ENCODE measurements around the gene LRP1B. TPM values are rescaled to one million over a fixed set of nuclear protein-coding genes. Genes with fewer than 3 reads are reported as not detected.

LRP1B gene
- total RNA-seq, 2 experiments from 2014 or later = not detected

DNA sequence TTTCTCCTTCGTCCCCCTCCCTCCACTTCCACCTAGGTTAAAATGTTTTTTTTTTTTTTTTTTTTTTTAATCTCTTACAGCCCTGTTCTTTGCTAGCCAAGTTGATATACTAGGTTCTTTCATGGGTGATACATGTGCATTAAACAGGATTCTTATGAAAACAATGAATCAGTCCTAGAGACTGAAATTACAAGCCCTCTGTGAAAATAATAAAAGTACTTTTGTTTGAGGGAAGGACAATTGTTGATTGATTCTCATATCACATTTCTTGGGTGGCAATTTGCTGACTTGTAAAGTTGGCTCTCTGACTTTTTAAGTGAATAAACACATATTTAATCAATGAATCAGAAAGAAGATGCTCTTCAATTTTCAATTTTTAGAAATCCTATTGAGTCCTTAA, 639.9 kb downstream of the LRP1B start:
- intact Hi-C loops (cut with micrococcal nuclease) = no loop called here
- no peaks in the 10 kb centered on the region for H3K36me3 Mint-ChIP-seq
- no peak overlapping the region for H3K27ac Mint-ChIP-seq
- no peak overlapping the region for H3K4me3 Mint-ChIP-seq
- POLR2A ChIA-PET = no interaction called here
- DNase-seq = no peak
- H3K9me3 Mint-ChIP-seq = peaks cover 22% of the 10 kb centered on the region
- H3K27me3 Mint-ChIP-seq = no peaks in the 10 kb centered on the region
- H3K4me1 Mint-ChIP-seq (ENCODE audit: low read depth) = no peaks in the 10 kb centered on the region
- CTCF ChIA-PET = no interaction called here

DNA sequence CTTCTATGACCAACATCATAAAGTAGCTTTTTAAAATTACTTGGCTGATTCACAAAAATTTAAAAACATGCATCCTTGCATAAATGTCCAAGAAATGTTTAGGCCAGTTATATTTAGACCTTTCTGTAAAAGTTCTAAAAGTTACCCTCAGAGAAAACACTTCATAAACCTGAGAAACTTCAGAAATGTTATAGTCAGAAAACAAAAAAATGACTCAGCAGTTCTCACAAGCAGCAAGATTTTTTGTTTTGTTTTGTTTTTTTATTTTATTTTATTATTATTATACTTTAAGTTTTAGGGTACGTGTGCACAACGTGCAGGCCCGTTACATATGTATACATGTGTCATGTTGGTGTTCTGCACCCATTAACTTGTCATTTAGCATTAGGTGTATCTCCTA, 648.1 kb downstream of the LRP1B start:
- no peak for DNase-seq
- CTCF ChIA-PET = no interaction called here
- no peaks in the 10 kb centered on the region for H3K36me3 Mint-ChIP-seq

DNA sequence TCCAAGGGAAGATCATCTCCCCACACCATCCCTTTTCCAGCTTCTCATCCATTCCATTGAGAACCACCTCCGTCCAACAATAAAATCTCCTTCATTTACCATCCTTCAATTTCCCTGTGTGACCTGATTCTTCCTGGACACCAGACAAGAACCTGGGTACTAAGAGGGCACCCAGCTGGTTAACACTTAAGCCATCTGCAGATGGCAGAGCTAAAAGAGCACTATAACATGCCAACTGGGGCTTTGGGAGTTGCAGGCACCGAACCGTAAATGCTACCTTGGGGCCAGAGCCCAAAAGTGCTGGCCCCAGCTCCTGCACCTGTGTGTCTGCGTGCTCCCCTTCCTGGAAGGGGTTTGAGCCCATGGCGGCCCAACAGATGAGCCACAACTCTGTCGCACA, 655.0 kb downstream of the LRP1B start:
- no peak overlapping the region for H3K27ac Mint-ChIP-seq
- no peaks in the 10 kb centered on the region for H3K27me3 Mint-ChIP-seq
- no peaks in the 10 kb centered on the region for H3K36me3 Mint-ChIP-seq
- POLR2A ChIA-PET = no interaction called here
- CTCF ChIA-PET = no interaction called here
- intact Hi-C loops (cut with micrococcal nuclease) = no loop called here
- no peaks in the 10 kb centered on the region for H3K4me1 Mint-ChIP-seq (ENCODE audit: low read depth)
- DNase-seq = no peak
- H3K4me3 Mint-ChIP-seq = no peak overlapping the region
- peaks cover 8% of the 10 kb centered on the region for H3K9me3 Mint-ChIP-seq

More for the DNA sequence above, 648.1 kb downstream of the LRP1B start:
- H3K27ac Mint-ChIP-seq = no peak overlapping the region
- intact Hi-C loops (cut with micrococcal nuclease) = no loop called here
- H3K4me3 Mint-ChIP-seq = no peak overlapping the region
- no peaks in the 10 kb centered on the region for H3K27me3 Mint-ChIP-seq
- POLR2A ChIA-PET = no interaction called here
- no peaks in the 10 kb centered on the region for H3K4me1 Mint-ChIP-seq (ENCODE audit: low read depth)
- H3K9me3 Mint-ChIP-seq = peaks cover 11% of the 10 kb centered on the region

DNA sequence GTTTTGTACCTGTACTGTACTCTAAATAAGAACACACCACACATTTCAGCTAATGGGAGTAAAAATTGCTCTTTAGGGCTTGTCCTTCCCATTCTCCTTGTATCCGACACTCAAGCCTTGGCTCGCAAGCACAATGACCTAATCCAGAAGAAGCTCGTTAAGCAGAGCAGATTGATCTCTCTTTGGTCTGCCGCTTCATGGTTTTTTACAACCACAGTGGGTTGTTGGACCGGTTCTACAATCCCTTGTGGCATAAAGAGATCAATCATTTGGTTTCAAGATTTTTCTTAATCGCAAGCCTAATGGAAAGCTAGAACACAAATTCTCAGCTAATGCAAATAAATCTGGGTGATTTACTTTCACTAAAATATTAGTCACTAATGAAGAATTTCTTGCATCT, 662.1 kb downstream of the LRP1B start:
- ChIA-PET CTCF (no interaction called here), POLR2A (no interaction called here)
- Mint-ChIP-seq H3K9me3 (peaks cover 12% of the 10 kb centered on the region), H3K27ac (no peak overlapping the region), H3K27me3 (no peaks in the 10 kb centered on the region), H3K4me3 (no peak overlapping the region), H3K36me3 (no peaks in the 10 kb centered on the region), H3K4me1 (ENCODE audit: low read depth) (no peaks in the 10 kb centered on the region)
- intact Hi-C loops (cut with micrococcal nuclease) = no loop called here
- no peak for DNase-seq

DNA sequence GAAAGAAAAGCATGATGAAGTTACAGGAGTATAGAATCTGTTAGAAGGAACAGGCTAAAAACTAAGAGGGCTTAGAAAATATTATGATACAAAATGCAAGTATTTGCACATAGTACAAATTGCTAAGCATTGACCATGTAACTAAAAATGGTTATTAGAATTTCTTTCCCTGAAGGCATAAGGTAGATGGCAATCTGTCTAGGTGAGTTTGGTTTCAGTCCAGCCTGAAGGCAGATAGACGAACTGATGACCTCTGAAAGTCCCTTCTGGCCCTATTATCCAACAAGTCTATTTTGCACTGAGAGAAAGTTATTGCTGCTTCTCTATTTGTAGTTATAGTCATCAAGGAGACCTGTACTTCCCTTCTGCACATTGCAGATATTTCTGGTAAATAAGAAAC, 663.5 kb downstream of the LRP1B start:
- Mint-ChIP-seq H3K4me1 (ENCODE audit: low read depth) (no peaks in the 10 kb centered on the region), H3K27me3 (no peaks in the 10 kb centered on the region), H3K4me3 (no peak overlapping the region), H3K36me3 (no peaks in the 10 kb centered on the region), H3K27ac (no peak overlapping the region), H3K9me3 (peaks cover 12% of the 10 kb centered on the region)
- ChIA-PET POLR2A (no interaction called here), CTCF (no interaction called here)
- intact Hi-C loops (cut with micrococcal nuclease) = no loop called here
- DNase-seq = no peak

DNA sequence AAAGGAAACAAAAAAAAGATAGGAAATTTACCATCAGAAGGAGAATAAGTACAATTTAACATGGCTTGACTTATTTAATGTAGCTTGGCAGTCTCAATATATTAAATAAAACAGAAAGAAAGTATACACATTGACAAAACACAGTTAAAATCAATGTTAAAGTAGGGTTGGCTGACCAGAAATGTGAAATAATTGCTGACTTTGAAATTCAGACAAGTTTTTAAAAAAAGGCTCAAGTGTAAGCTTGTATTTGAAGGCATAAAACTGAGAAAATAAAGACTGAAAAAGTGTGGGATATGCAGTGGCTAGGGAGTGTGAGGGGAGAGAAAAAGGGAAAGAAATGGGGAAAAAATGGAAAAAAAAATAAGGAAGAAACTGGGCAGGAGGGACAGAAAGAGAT, 665.8 kb downstream of the LRP1B start:
- intact Hi-C loops (cut with micrococcal nuclease) = no loop called here
- POLR2A ChIA-PET = interaction anchor here (0.7 kb wide), 1 partner anchor 1706 kb away, joined by 3 read pairs; no protein-coding TSS in a partner anchor
- CTCF ChIA-PET = no interaction called here
- Mint-ChIP-seq H3K27ac (no peak overlapping the region), H3K36me3 (no peaks in the 10 kb centered on the region), H3K9me3 (peaks cover 14% of the 10 kb centered on the region), H3K27me3 (no peaks in the 10 kb centered on the region), H3K4me1 (ENCODE audit: low read depth) (no peaks in the 10 kb centered on the region), H3K4me3 (no peak overlapping the region)
- no peak for DNase-seq

DNA sequence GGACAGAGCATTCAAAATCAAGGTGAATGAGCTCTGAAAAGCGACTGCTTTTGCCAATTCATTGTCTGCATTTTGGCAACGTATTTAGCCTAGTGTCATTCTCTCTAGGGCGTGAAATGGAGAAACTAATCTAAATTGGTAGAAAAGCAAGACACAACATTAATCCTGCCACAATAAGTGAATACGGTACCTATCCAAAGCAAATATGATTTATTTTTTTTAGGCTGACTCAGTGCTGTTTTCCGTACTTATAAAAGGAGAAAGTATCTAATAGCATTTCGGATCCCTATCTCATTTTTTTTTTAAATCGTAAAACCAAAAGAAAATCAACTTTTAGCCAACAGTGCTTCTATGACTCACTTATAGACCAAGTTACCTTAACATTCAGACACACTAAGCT, 672.5 kb downstream of the LRP1B start:
- peaks cover 24% of the 10 kb centered on the region for H3K9me3 Mint-ChIP-seq
- intact Hi-C loops (cut with micrococcal nuclease) = no loop called here
- no peak overlapping the region for H3K4me3 Mint-ChIP-seq
- CTCF ChIA-PET = no interaction called here
- H3K27ac Mint-ChIP-seq = no peak overlapping the region
- no peaks in the 10 kb centered on the region for H3K4me1 Mint-ChIP-seq (ENCODE audit: low read depth)
- POLR2A ChIA-PET = no interaction called here
- no peaks in the 10 kb centered on the region for H3K27me3 Mint-ChIP-seq
- no peak for DNase-seq
- H3K36me3 Mint-ChIP-seq = no peaks in the 10 kb centered on the region

DNA sequence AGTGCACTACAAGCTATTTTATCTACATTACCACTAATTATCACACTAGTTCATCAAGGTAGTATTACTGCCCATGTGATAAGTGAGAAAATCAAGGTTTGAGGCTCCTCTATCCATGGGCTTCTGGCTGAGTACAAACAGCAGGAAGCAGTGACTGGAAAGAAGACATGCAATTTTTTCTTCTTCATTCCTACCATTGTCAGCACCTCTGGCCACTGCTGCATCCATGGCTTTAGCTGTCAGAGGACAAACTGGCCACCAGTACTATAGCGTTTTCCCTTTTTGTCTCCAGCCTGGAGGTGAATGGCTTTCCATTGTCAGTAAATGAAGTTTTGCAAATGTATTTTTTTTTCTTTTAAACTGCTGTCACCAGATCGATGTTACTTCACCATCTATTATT, 674.9 kb downstream of the LRP1B start:
- POLR2A ChIA-PET = no interaction called here
- DNase-seq = no peak
- CTCF ChIA-PET = no interaction called here
- Mint-ChIP-seq H3K27ac (no peak overlapping the region), H3K27me3 (no peaks in the 10 kb centered on the region), H3K36me3 (no peaks in the 10 kb centered on the region), H3K9me3 (peaks cover 18% of the 10 kb centered on the region), H3K4me1 (ENCODE audit: low read depth) (no peaks in the 10 kb centered on the region), H3K4me3 (no peak overlapping the region)
- intact Hi-C loops (cut with micrococcal nuclease) = no loop called here

DNA sequence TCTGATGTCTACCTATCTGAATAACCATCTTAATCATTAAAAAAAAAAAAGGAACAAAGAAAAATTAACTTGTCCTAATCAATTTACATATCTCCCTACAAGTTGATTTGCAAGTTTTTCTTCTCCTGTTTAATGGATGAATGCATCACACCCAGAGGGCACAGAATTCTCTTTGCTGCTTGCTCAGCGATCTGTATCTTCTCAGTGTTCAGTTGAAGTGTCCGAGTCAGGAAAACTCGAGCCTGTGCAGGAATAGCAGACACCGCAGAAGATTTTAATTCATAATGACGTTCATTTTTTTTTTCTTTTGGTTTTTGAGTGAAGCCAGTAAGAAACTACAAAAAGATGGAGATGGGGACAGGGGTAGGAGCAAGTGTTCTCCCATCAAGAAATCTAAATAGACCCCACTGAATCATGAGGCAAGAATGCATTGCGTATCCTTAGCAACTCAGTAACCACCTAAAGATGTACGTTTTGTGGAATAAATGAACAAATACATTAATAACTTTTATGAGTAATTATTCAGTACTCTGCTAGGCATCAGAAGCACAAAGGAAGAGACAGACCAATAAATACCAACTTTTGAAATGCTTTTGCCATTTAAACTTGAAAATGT, 675.5 kb downstream of the LRP1B start:
- ChIA-PET POLR2A (no interaction called here), CTCF (no interaction called here)
- Mint-ChIP-seq H3K4me1 (ENCODE audit: low read depth) (no peaks in the 10 kb centered on the region), H3K27ac (no peak overlapping the region), H3K4me3 (no peak overlapping the region), H3K27me3 (no peaks in the 10 kb centered on the region), H3K36me3 (no peaks in the 10 kb centered on the region), H3K9me3 (peaks cover 18% of the 10 kb centered on the region)
- intact Hi-C loops (cut with micrococcal nuclease) = no loop called here
- no peak for DNase-seq

DNA sequence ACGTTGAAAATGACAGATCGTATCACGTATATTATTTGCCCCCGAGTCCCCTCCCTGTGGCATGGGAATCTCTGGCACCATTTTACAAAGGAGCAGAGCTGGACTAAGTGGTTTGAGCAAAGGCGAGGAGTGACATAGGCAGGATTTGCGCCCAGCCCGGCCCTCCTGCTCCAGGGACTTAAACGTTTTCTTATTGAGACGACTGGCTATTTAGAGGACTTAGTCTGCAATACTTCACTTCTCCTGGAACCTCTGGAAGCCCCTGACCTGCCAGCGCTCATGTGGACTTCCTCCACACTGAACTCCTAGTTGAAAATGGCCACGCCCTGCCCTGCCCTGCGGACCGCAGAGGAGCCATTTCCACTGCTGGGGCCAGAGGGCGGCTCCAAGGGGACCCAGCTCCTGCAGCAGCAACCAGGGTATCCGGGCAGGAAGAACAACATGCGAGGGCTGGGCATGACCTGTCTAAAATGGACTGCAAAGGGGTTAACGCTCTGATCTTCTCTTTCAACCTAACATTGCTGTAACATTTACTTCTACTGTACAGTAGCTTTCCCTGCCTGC, 690.7 kb downstream of the LRP1B start:
- ChIA-PET CTCF (no interaction called here), POLR2A (interaction anchor here (0.6 kb wide), 1 partner anchor 1916 kb away, joined by 4 read pairs; no protein-coding TSS in a partner anchor)
- Mint-ChIP-seq H3K4me3 (no peak overlapping the region), H3K4me1 (ENCODE audit: low read depth) (no peaks in the 10 kb centered on the region), H3K27ac (no peak overlapping the region), H3K27me3 (no peaks in the 10 kb centered on the region), H3K9me3 (peaks cover 25% of the 10 kb centered on the region), H3K36me3 (no peaks in the 10 kb centered on the region)
- intact Hi-C loops (cut with micrococcal nuclease) = no loop called here
- no peak for DNase-seq

DNA sequence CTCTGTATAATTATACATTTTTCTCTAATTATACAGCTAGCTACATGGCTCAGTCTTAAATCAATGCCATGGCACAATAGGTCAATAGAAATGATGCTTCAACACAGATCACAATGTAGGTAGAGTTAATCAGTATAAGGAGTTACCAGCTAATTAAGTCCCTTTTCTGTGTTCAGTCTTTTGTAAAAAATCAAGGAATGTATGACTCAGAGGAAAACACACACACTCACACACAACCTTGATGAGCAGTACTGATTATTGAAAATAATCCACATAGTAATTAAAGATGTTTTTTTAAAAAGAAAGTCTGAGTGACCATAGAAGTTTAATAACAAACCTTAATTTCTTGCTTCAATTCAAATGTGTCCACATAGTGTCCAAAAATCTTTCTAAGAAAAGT, 691.3 kb downstream of the LRP1B start:
- Mint-ChIP-seq H3K9me3 (peaks cover 26% of the 10 kb centered on the region), H3K27me3 (no peaks in the 10 kb centered on the region), H3K36me3 (no peaks in the 10 kb centered on the region), H3K27ac (no peak overlapping the region), H3K4me1 (ENCODE audit: low read depth) (no peaks in the 10 kb centered on the region), H3K4me3 (no peak overlapping the region)
- CTCF ChIA-PET = no interaction called here
- POLR2A ChIA-PET = no interaction called here
- intact Hi-C loops (cut with micrococcal nuclease) = no loop called here
- no peak for DNase-seq

DNA sequence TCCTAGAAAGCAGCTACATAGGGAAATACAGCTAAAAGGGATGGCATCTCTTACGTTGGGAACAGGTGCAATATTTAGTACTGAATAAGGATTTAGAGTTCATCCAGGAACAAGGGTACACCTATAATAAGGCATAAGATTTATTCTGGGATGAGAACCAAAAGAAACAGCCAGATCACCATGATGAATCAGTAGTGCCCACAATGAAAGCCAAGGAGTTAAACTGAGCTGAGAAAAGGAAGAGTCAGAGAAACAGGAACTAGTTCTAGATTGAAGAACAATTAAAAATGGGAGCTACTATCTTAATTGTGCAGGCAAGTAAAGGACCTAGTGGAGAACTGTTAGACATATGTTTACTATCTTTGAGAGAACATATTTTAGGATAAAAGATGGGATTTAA, 692.3 kb downstream of the LRP1B start:
- DNase-seq = no peak
- Mint-ChIP-seq H3K4me1 (ENCODE audit: low read depth) (no peaks in the 10 kb centered on the region), H3K27me3 (no peaks in the 10 kb centered on the region), H3K36me3 (no peaks in the 10 kb centered on the region), H3K4me3 (no peak overlapping the region), H3K9me3 (peaks cover 23% of the 10 kb centered on the region), H3K27ac (no peak overlapping the region)
- POLR2A ChIA-PET = no interaction called here
- CTCF ChIA-PET = no interaction called here
- intact Hi-C loops (cut with micrococcal nuclease) = no loop called here

DNA sequence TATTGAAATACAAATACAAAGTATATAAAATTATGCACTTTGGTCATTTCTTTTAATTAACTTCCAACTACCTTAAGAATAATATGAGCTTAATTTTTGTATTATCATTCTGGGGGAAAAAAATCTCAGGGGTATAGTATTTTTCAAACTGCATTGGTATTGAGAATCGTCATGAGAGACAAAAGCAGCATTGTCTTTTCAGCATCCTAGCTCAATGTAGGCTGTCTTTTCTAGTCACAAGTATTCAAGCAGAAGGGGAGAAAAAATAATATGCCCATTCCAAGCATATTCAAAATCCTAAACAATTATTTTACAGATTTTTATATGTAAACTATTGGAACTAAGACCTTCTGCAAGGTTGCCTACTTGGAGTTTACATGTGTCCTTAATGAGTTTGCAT, 693.3 kb downstream of the LRP1B start:
- ChIA-PET POLR2A (no interaction called here), CTCF (no interaction called here)
- H3K27ac Mint-ChIP-seq = no peak overlapping the region
- no peak overlapping the region for H3K4me3 Mint-ChIP-seq
- no peaks in the 10 kb centered on the region for H3K27me3 Mint-ChIP-seq
- no peaks in the 10 kb centered on the region for H3K36me3 Mint-ChIP-seq
- DNase-seq = no peak
- no peaks in the 10 kb centered on the region for H3K4me1 Mint-ChIP-seq (ENCODE audit: low read depth)
- intact Hi-C loops (cut with micrococcal nuclease) = no loop called here
- H3K9me3 Mint-ChIP-seq = peaks cover 20% of the 10 kb centered on the region

Data from activated CD4-positive, alpha-beta memory T cell treated with anti-CD3 and anti-CD28 coated beads for 36 hours (primary cell).